GM19240 (cell line): ENCODE data around the gene CYFIP1.
A peak's percentile ranks its signal among the peaks of the same experiment; 100 is the strongest.
"Not testable (repeated sequence)": the region's sequence is repeated elsewhere in the genome, so short reads cannot be mapped to it uniquely, and the experiment has no call there.

Experiments used
- DNase-seq: peaks from one replicate; pipeline ENCODE4 v3.0.0; 2011; ENCODE audit warnings: low spot score; ENCODE audit not compliant: insufficient read length

Gene CYFIP1

GRCh38 chr15:22980189-22981050, at the start of gene CYFIP1:
Gene CYFIP1 (minus strand): TSS chr15:22980368. CDS start chr15:22947285, 33,083 bp downstream.
- DNase-seq: peak; percentile 38

GRCh38 chr15:23026218-23026617, 46.0 kb upstream of the CYFIP1 start:
- no peak for DNase-seq

GRCh38 chr15:23022156-23022555, 42.0 kb upstream of the CYFIP1 start:
- no peak for DNase-seq

- no peak for DNase-seq
Observed at GRCh38 chr15:23014394-23015000, 34.3 kb upstream of the CYFIP1 start.

- DNase-seq: no peak
Observed at GRCh38 chr15:23013681-23014080, 33.5 kb upstream of the CYFIP1 start.

- DNase-seq: not testable (repeated sequence)
Observed at GRCh38 chr15:23012616-23013015, 32.4 kb upstream of the CYFIP1 start.

GRCh38 chr15:23003736-23004135, 23.6 kb upstream of the CYFIP1 start:
- DNase-seq: no peak

- DNase-seq: no peak
Observed at GRCh38 chr15:23002920-23003319, 22.8 kb upstream of the CYFIP1 start.

GRCh38 chr15:22995795-22996194, 15.6 kb upstream of the CYFIP1 start:
- no peak for DNase-seq

- no peak for DNase-seq
Observed at GRCh38 chr15:22992024-22992326, 11.8 kb upstream of the CYFIP1 start.

- DNase-seq: no peak
Observed at GRCh38 chr15:22989576-22990477, 9.7 kb upstream of the CYFIP1 start.

GRCh38 chr15:22988811-22989210, 8.6 kb upstream of the CYFIP1 start:
- no peak for DNase-seq

- DNase-seq: not testable (repeated sequence)
Observed at GRCh38 chr15:22981931-22982330, 1.8 kb upstream of the CYFIP1 start.

GRCh38 chr15:22981051-22981840, 1.1 kb upstream of the CYFIP1 start:
- no peak for DNase-seq

- DNase-seq: peak; percentile 31
Observed at GRCh38 chr15:22979238-22980188, 655 bp downstream of the CYFIP1 start.

GRCh38 chr15:22978691-22979237, 1.4 kb downstream of the CYFIP1 start:
- no peak for DNase-seq

GRCh38 chr15:22974745-22975144, 5.4 kb downstream of the CYFIP1 start:
- no peak for DNase-seq

- DNase-seq: no peak
Observed at GRCh38 chr15:22973987-22974386, 6.2 kb downstream of the CYFIP1 start.

GRCh38 chr15:22973286-22973685, 6.9 kb downstream of the CYFIP1 start:
- no peak for DNase-seq

GRCh38 chr15:22969489-22969888, 10.7 kb downstream of the CYFIP1 start:
- DNase-seq: no peak
